IPS DF 19.7 (cell line): ENCODE measurements around the gene CLDND2.
"Not testable (repeated sequence)": the region's sequence is repeated elsewhere in the genome, so short reads cannot be mapped to it uniquely, and the experiment has no call there.

Source experiments
- DNase-seq: peaks from one replicate; pipeline ENCODE4 v3.0.0-alpha.2; 2013; ENCODE audit warnings: low read depth, low spot score

Gene CLDND2, protein sequence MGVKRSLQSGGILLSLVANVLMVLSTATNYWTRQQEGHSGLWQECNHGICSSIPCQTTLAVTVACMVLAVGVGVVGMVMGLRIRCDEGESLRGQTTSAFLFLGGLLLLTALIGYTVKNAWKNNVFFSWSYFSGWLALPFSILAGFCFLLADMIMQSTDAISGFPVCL

DNA sequence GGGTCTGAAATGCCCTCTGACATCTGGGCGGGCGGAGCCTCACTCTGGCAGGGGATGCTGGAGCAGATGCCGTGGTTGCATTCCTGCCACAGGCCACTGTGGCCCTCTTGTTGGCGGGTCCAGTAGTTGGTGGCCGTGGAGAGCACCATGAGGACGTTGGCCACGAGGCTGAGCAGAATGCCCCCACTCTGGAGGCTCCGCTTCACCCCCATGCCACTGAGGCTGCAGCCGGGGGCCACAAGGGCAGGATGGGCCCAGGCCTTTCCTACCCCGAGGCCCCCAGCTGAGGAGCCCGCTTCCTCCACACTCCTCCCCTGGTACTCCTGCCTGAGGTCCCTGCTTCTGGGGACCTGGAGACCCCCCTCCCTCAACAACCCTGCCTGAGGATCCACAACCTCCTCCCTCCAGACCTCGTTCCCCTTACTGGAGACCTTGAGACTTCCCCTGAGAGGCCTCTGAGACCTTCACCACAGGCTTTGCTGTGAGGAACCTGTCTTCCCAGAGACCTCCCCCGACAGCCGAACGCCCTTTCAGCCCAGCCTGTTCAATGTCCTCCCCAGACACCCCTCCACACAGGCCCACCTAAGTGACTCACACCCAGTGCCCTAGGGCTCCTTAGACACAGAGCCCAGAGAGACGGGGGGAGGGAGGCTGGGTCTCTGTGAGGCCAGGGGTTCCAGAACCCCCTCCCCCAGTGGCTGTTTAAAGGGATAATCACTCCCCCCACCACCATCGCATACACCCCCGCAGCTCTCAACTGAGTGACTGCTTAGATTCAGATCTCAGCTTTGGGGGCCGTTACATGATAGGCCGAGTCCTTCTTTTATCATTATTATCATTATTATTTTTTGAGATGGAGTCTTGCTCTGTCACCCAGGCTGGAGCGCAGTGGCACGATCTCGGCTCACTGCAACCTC is at the start of gene CLDND2:
TSS of gene CLDND2 (minus strand) at position 638 of the 917 bp plus-strand sequence. CDS start at position 212, 426 bp downstream.
- DNase-seq, result no peak

GRCh38 chr19:51417810-51418157 is 49.0 kb upstream of the CLDND2 start:
- no peak for DNase-seq

GRCh38 chr19:51417107-51417809 is 48.5 kb upstream of the CLDND2 start, which contains the start of gene SIGLEC10:
SIGLEC10 (minus strand) TSS chr19:51417642; CDS start chr19:51417581, 61 bp downstream.
- DNase-seq, result no peak

- not testable (repeated sequence) for DNase-seq
Observed at GRCh38 chr19:51416422-51416821, 47.6 kb upstream of the CLDND2 start.

DNA sequence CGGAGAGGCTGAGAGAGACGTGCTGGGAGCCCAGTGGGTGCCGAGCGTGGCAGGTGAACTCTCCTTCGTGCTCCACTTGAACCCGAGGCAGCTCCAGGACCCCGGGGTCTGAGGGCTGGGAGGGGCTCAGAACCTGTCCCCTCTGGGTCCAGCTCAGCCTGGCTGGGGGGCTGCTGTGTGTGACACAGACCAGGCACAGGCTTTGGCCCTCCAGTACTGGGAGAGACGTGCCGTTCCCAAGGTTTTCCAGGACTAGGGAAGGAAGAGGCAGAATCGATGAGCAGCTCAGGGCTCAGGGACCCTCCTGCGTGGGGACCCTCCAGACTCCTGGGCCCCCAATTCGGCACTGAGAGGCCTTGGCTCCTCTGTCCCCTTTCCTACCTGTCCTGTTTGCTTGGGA is 46.4 kb upstream of the CLDND2 start:
- no peak for DNase-seq

DNA sequence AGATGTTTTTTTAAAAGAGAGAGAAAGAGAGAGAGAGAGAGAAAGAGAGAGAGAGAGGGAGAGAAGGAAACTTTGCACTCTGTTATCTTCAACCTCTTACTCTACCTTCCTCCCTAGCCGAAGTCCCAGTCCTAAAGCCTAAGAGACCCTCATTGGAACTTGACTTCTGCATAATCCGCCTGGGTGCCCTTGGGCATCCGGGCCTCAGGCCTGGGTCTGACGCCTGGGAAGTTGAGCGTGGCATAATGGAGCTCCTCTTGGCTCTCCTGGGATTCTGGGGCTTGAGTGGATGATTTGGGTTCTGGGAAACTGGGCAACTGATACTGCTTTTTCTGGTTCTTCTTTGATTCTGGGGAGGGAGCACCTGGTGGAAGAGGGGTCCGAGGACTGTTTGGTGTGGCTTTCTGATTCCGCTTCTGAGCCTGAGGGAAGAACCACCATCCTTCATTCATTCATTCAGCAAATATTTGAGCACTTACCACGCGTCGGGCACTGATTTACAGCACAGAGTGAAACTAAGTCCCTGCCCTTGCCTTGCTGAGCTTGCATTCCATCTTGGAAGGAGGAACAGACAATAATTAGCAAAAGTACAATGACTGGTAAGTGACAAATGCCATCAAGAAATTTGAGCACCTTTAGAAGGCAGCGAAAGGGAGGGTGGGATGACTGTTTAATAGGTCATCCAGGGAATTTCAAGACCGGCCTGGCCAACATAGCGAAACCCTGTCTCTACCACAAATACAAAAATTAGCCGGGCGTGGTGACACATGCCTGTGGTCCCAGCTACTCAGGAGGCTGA is 42.3 kb upstream of the CLDND2 start:
- no peak for DNase-seq

GRCh38 chr19:51407511-51408131 is 38.8 kb upstream of the CLDND2 start:
- no peak for DNase-seq

- no peak for DNase-seq
Observed at GRCh38 chr19:51402117-51402516, 33.3 kb upstream of the CLDND2 start.

GRCh38 chr19:51399936-51400335 is 31.1 kb upstream of the CLDND2 start:
- DNase-seq, result not testable (repeated sequence)

- no peak for DNase-seq
Observed at GRCh38 chr19:51399231-51399630, 30.4 kb upstream of the CLDND2 start.

- DNase-seq, result no peak
Observed at GRCh38 chr19:51398096-51398704, 29.4 kb upstream of the CLDND2 start.

GRCh38 chr19:51397453-51397852 is 28.6 kb upstream of the CLDND2 start:
- DNase-seq, result not testable (repeated sequence)

GRCh38 chr19:51396175-51396574 is 27.4 kb upstream of the CLDND2 start:
- DNase-seq, result no peak

GRCh38 chr19:51394050-51394836 is 25.4 kb upstream of the CLDND2 start:
- DNase-seq, result peak; percentile 100

- DNase-seq, result no peak
Observed at GRCh38 chr19:51392701-51393100, 23.9 kb upstream of the CLDND2 start.

- DNase-seq, result no peak
Observed at GRCh38 chr19:51391073-51391611, 22.3 kb upstream of the CLDND2 start.

GRCh38 chr19:51389143-51389542 is 20.3 kb upstream of the CLDND2 start:
- DNase-seq, result no peak

DNA sequence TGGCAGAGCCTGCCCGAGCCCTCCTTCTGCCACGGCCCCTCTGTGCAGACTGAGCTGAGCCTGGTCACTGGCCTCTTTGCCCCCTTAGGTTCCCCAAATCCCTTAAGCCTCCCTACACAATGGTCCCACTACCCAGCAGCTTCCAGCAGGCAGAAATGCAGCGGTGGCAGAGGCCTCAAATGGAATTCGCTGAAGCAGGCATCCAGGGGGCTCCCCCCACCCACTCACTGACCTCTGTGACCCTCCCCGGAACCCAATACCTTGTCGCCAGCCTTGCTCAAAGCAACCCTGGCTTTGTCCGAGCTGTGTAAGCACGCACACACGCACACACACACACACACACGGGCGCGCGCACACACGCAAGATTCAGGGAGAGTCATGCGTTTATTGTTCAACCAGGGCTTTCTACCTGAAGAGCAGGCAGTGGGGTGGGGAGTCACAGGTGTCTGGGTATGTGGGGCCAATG is 19.2 kb upstream of the CLDND2 start, which contains the start of gene LIM2:
TSS of gene LIM2 (minus strand) at position 51 of the 466 bp plus-strand sequence. CDS start 531 bp downstream, outside the sequence.
- no peak for DNase-seq

DNA sequence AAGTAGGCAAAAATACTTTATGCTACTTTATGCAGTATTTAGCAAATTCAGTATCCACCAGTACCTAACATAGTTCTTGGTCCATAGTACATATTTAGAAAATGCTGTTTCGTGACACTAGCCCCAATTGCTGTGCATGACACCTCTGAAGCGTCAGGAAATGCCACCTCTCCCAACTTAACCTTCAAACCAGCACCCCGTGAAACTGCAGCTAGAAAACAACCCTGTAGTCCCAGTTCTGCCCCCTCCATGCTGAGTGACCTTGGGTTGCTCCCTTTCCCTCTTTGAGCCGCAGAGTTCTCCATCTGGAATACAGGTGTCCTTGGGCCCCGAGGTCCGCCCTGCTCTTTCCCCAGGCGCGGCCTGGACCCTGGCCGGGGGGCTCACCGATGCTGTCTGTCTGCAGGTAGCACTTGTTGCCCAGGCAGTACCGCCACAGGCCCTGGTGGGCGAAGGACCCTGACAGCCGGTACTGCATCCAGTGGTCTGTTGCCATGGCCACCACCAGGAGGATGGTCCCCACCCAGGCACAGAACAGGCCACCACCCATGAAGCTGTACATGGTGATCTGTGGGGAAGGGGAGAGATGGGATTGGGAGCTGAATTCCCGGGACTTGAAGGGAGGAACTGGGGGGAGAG is 18.2 kb upstream of the CLDND2 start:
- no peak for DNase-seq
